GM21360 (cell line): ENCODE results near the gene A4GNT.

Experiments used
- ATAC-seq: cut with Tn5 transposase; IDR thresholded peaks from one replicate; pipeline ENCODE4 v1.9.1; 2021; ENCODE audit warnings: mild to moderate bottlenecking, moderate library complexity; ENCODE audit not compliant: unreplicated experiment

A4GNT gene

DNA sequence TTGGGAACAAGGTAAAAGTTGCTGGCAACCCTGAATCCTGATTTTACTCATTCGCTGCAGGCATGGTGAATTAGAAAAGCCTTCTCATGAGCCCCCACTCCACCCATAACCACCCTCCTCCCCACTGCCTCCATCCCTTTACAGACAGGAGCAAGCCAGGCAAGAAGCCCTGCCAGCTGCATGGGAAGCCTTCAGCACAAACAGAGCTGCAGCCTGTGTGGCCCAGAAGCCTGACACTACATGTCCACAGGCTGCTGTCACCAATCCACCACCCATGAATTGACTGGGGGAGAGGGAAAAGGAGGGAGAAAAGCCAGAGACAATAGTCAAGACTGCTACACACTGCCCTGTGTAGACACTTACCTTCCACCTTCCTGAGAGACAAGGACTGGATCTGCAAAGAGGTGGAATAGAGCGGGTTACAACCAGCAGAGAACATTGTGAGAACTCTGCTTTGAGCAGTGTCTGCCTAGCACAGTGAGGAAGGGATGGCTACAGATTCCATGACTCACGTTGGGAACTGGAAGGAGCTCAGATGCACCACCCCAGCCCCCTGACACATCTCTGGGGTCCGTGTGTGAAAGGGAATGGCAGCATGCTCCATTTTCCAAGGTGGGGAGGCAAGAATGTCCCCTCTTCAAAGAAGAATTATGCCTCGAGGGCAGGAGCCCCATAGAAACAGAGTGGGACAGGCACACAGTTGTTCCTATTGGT is 50.7 kb downstream of the A4GNT start:
- no peak for ATAC-seq

DNA sequence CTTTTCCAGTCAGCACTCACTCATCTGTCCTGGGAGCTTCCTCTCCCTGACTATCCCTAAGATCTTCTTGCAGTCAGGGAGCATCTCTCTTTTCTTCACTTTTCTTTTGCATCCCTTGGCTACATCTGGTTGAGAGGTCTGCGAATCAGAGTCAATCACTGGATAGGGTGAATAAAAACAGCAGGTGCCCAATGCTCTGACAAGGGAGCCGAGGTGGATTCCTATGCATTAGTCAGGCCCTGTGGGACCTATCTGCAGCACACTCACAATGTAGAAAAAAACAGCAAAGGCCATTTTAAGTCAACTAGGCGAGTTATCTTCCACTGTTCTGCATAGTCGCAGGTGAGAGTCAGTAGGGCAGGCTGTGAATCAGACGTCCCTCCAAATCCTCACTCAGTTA is 52.3 kb downstream of the A4GNT start:
- ATAC-seq, result no peak

DNA sequence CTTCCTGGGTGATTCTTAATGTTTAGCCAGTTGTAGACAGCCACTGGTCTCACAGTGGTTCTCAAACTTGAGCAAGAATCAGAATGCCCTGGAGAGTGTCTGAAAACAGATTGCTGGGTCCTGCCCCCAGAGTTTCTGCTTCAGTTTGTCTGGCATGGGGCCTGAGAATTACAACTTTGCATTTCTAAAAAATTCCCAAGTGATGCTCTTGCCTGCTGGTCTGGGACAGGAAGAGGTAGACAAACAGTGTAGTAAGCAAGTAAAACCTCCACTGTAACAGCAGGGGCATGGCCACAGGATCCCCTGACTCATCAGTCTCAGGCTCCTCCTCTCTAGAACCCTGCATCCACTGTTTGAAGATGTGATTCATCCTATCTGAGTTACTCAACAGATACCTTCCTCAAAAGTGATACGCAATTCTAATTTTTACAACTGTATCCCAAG is 53.3 kb downstream of the A4GNT start:
- no peak for ATAC-seq

DNA sequence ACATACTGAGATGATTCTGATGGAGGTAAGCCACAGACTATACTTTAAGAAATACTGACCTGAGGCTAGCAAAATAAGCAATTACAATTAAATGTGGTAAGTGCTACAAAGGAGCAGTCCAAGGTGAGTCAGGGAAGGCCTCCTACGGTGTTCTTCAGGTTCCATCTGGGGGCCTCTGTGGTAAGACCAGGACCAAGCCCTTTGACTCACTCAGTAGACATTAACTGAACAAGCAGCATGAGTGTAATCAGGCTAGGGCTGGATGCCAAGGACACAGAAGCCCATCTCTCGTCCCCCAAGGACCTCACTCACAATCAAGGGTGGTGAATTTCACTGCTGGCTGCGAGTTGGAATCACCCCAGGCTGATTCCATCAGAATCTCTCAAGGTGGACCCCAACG is 54.1 kb downstream of the A4GNT start:
- no peak for ATAC-seq
